Measurements from ENCODE around the gene DNAH8.
A peak's percentile ranks its signal among the peaks of the same experiment; 100 is the strongest.

Gene DNAH8

DNA sequence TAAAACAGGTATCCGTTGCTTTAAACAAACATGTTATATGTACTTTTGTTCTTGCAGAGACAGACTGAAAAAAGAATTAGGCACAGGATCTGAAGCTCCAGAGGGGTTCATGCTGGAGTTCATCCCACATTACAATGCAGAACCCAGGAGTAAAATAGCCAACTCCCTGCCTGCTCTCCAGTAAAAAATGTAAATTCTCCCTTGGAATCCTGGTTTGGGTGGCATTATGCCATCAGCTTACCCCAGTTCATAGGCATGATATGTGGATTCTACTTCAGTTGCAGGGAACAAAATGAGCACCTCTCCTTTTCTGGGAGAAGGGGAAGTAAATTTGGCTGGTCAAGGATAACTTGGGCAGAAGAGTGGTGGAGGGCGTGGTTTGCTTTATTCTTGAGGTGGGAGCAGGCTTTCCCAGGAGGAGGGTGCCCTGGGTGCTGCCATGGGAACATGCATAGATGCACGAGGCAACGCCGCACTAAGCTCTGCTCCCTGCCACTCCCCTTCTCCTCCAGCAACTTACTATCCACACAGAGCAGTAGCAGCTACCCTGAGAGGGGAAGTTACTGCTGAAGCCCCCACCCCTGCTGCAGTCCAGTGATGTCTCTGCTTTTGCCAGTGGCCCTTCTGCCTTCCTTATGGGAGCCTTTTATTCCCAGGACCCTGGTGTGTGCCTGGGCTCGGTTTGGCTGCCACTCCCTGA lies 261.8 kb downstream of the DNAH8 start:
- no peak for DNase-seq

DNA sequence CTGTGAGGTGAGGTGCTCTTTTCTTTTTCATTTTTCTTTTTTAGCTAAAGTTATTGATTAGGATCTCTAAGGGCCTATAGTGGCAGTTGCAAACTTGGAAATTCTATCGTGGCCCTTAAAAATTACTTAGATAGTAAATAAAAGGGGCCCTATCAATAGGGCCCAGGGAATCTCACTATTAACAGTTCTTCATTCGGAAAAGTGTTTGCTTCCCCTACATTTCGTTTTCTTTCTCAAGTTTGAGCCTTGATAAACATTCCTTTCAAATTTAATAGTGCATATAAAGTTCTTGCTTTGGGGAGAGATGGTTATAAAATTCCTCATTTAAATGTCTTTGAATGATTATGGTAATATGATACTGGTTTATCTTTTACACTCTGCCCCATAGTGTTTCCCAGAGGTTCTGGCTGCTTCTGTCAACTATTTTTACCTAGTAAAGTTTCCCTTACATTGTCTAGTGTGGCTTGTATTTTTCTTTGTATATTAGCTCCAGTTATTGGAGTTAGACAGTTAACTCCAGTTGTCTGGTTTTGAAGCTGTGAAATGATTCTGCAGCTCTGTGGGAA lies 263.1 kb downstream of the DNAH8 start:
- DNase-seq = no peak

DNA sequence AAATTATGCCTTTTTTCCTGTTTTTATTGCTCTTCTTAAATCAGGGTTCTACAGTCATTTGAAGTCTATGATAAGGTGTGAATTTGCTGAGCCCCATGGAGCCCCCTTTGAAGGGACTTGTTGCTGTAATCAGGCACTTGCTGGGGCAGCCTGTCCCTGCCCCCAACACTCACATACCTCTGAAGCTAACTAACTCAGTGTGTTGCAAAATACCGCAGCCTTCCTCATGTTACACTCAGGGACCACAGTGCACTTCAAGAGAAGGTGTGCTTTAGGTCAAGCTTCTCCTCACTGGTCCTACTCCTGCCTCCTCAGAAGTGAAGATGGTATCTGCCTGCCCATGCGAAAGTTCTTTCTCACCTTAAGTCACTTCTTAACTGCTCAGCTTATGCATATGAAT lies 267.4 kb downstream of the DNAH8 start:
- DNase-seq = no peak

- DNase-seq = no peak
Observed at GRCh38 chr6:38984723-38985122, 269.6 kb downstream of the DNAH8 start.

DNA sequence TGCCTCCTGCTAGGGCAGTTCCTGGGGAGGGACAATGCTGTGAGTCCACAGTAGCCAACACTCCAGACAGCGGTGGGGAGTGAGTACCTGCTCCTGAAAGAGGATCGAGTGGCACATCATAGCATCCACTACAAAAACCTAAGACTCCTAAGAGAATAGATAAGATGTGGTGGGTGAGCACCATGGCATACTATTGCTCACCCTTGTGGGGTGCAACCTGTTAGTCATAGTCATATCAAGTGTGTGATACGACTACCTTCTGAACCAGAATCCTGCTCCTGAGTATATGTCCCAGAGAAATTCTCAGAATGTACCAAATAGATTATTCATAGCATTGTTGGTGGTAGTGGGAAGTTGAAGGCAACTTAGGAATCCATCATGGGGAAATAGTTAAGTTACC lies 270.7 kb downstream of the DNAH8 start:
- DNase-seq = no peak

- DNase-seq = no peak
Observed at GRCh38 chr6:38987503-38987902, 272.4 kb downstream of the DNAH8 start.

DNA sequence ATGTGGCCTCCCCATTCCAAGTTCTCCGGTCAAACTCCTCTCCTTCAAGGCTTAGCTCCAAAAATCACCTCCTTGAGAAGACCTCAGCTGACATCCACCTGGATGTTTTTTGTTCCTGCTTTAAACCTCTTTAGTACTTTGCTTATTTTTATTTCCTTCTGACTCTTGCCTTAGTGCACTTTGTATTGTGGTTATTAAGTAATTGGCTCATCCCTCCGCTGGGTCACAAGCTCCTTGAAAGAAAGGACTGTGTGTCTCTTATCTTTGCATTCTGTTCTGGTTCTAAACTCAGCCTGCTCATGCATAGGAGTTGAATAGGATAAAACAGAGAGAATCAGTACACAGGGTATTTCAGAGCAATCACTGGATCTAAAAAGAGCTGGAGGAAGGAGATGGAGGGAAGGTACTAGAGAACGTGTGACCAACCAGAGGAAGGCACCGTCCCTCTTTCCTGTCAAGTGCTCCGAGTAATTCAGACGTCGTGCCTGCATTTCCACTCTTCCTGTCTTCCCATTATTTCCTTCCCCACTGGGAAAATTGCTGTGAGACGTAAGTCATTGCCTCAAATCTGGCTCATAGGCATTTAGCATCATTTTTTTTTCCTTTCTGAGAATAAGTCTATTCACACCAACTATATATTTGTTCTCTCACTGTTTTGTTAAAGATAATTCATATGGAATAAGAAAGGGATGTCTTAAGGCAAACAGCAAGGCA lies 273.8 kb downstream of the DNAH8 start:
- DNase-seq = no peak

GRCh38 chr6:38990475-38990874 lies 275.4 kb downstream of the DNAH8 start:
- DNase-seq = no peak

- DNase-seq = no peak
Observed at GRCh38 chr6:38996676-38997075, 281.6 kb downstream of the DNAH8 start.

- DNase-seq = peak; percentile 7
Observed at GRCh38 chr6:38997128-38997761, 282.1 kb downstream of the DNAH8 start.

GRCh38 chr6:39003072-39003471 lies 288.0 kb downstream of the DNAH8 start:
- DNase-seq = no peak

- no peak for DNase-seq
Observed at GRCh38 chr6:39003492-39003891, 288.4 kb downstream of the DNAH8 start.

DNA sequence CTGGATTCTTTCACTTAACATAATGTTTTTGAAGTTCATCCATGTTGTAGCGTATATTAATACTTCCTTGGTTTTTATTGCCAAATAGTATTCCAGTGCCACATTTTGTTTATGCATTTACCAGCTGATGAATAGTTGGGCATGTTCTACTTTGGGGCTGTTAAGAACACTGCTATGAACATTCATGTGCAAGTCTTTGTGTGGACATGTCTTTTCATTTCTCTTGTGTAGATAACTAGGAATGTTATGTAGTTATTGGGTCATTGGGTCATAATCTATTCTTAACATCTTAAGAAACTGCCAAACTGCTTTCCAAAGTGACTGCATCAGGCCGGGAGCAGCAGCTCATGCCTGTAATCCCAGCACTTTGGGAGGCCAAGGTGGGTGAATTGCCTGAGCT lies 289.7 kb downstream of the DNAH8 start:
- no peak for DNase-seq

DNA sequence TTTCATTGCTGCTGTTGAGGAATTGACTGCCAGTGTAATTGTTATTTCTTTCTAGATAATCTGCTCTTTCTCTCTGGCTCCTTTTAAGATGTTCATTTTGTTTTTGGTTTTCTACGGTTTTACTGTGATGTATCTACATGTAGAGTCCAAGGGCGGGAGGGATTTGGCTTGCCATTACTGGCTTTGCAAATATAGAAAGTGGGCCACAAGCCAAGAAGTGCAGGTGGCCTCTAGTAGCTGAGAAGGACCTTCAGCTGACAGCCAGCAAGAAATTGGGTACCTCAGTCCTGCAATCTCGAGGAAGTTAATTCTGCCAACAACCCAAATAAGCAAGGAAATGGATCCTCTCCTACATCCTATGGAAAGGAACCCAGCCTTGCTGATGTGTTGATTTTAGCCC lies 290.7 kb downstream of the DNAH8 start:
- DNase-seq = no peak

- DNase-seq = no peak
Observed at GRCh38 chr6:39007575-39007974, 292.5 kb downstream of the DNAH8 start.

- DNase-seq = no peak
Observed at GRCh38 chr6:39008737-39009136, 293.6 kb downstream of the DNAH8 start.

- no peak for DNase-seq
Observed at GRCh38 chr6:39009476-39009875, 294.4 kb downstream of the DNAH8 start.

- no peak for DNase-seq
Observed at GRCh38 chr6:39016839-39017546, 301.9 kb downstream of the DNAH8 start.

GRCh38 chr6:39017547-39017880 lies 302.4 kb downstream of the DNAH8 start:
- DNase-seq = no peak

GRCh38 chr6:39018103-39018502 lies 303.0 kb downstream of the DNAH8 start:
- no peak for DNase-seq

- DNase-seq = no peak
Observed at GRCh38 chr6:39020136-39020535, 305.0 kb downstream of the DNAH8 start.

DNA sequence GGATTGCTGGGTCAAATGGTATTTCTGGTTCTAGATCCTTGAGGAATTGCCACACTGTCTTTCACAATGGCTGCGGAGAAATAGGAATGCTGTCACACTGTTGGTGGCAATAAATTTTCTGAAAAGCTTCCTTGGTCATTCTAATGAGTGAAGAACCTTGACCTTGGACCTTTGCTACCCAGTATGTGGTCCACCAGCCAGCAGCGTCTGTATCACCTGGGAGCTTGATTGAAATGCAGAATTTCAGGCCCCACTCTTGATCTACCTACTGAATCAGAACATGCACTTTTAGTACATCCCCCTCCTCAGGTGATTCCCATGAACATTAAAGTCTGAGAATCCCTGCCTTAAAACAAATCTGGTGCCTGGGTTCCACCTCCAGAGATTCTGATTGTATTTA lies 305.9 kb downstream of the DNAH8 start:
- DNase-seq = no peak

- no peak for DNase-seq
Observed at GRCh38 chr6:39021779-39022178, 306.7 kb downstream of the DNAH8 start.

All from activated gamma-delta T cell treated with Interleukin-2 at 50 U/mL for 16 hours (primary cell).